ENCODE measurements around the gene FAM114A2.

DNA sequence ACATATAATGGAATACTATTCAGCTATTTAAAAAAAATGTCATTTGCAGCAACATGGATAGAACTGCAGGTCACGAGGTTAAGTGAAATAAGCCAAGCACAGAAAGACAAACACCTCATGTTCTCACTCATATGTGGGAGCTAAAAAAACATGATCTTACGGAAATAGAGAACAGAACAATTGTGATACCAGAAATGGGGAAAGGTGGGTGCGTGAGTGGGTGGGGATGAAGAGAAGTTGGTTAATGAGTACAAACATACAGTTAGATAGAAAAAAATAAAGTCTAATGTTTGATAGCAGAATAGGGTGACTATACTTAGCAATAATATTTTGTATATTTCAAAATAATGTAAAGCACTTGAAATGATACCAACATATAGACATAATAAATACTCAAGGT, 38.7 kb downstream of the FAM114A2 start:
- TF ChIP-seq, protein P1, sequence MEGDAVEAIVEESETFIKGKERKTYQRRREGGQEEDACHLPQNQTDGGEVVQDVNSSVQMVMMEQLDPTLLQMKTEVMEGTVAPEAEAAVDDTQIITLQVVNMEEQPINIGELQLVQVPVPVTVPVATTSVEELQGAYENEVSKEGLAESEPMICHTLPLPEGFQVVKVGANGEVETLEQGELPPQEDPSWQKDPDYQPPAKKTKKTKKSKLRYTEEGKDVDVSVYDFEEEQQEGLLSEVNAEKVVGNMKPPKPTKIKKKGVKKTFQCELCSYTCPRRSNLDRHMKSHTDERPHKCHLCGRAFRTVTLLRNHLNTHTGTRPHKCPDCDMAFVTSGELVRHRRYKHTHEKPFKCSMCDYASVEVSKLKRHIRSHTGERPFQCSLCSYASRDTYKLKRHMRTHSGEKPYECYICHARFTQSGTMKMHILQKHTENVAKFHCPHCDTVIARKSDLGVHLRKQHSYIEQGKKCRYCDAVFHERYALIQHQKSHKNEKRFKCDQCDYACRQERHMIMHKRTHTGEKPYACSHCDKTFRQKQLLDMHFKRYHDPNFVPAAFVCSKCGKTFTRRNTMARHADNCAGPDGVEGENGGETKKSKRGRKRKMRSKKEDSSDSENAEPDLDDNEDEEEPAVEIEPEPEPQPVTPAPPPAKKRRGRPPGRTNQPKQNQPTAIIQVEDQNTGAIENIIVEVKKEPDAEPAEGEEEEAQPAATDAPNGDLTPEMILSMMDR (IDR thresholded peaks at IDR 0.05) = no peak
- TF ChIP-seq POLR2A (IDR thresholded peaks at IDR 0.05) = no peak

All from body of pancreas (tissue), 4 donors.